DND-41 (cell line): Measurements from ENCODE around the gene GIMD1.

Experiments used
- CTCF ChIP-seq: IDR thresholded peaks from 2 replicates; pipeline ENCODE4 v1.5.1; 2012; ENCODE audit warnings: borderline replicate concordance, low read length, moderate library complexity, mild to moderate bottlenecking; ENCODE audit not compliant: poor library complexity, severe bottlenecking; ENCODE audit errors: extremely low read depth
- EZH2 ChIP-seq: IDR thresholded peaks from 3 replicates; pipeline ENCODE4 v1.6.1; 2012; ENCODE audit warnings: borderline replicate concordance, low read depth, mild to moderate bottlenecking, moderate library complexity, low read length, inconsistent platforms; ENCODE audit not compliant: severe bottlenecking

DNA sequence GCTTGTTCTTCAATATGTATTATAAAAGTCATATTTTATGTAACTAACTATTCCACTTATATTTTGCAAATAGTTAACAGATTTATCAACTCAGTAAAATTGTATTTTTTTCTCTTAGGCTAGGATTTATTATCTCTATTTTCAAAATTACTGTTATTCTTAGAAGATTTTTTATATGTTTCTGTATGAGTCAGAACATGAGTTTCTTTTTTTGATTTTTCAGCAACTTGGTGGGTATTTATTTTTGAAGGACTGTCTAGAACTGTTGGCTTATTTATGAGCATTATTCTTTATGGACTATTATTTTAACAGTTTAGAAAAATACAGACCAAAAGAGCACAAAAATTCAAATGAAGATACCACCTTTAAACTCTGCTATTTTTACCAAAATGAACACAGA, 45.5 kb downstream of the GIMD1 start:
- TF ChIP-seq CTCF (no peak), EZH2 (no peak)
